ENCODE results near the gene PRKG1. TPM values are rescaled to one million over a fixed set of nuclear protein-coding genes. Genes with fewer than 3 reads are reported as not detected.
"Not testable (repeated sequence)": the region's sequence is repeated elsewhere in the genome, so short reads cannot be mapped to it uniquely, and the experiment has no call there.

The PRKG1 gene
- total and polyA plus RNA-seq, 2 donors (not counting 1 experiment from before 2014, with no cell fraction given), result 45.8 to 71.8 TPM

DNA sequence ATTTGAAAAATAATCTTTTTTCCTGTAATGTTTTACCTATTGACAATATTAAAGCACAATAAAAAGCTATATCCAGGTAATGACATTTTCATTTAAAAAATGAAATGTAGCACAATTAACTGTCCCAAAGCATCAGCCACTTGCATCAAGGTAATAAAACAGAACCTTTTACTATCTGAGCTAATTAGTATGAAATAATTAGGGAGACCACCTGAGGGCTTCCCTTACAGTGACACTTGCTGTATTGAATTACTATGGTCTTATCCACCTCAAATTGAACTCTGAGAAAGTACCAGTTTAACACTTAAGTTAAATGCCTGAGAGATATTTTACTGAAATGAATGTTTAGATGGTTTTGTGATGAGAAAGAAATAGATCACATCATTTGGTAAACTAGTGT is 1120.4 kb downstream of the PRKG1 start:
- Histone ChIP-seq H3K79me2 (ENCODE audit: control insufficient read depth, insufficient read depth, low read length) (no peaks in the 10 kb centered on the region), H3K4me2 (ENCODE audit: extremely low read depth, insufficient read depth, low read length) (no peak overlapping the region), H3K4me1 (ENCODE audit: control insufficient read depth, extremely low read depth, insufficient read depth, low read length) (no peaks in the 10 kb centered on the region), H3K9ac (ENCODE audit: insufficient read depth, low read length) (no peak overlapping the region), H2AFZ (ENCODE audit: low read length) (no peak overlapping the region), H3K9me3 (ENCODE audit: control insufficient read depth, insufficient read depth, low read depth, low read length) (no peaks in the 10 kb centered on the region), H3K36me3 (ENCODE audit: control insufficient read depth, insufficient read depth, low read length) (no peaks in the 10 kb centered on the region), H4K20me1 (ENCODE audit: control insufficient read depth, extremely low read depth, insufficient read depth, low read length) (no peaks in the 10 kb centered on the region), H3K27me3 (ENCODE audit: control insufficient read depth, insufficient read depth, low read length) (no peaks in the 10 kb centered on the region), H3K4me3 (replicated peaks in 1 of 4; ENCODE audit: control extremely low read depth in 1 of 4, insufficient read depth in 1 of 4, low read depth in 3 of 4, low read length in 4 of 4) (no peak overlapping the region), H3K27ac (ENCODE audit: insufficient read depth, low read length) (no peak overlapping the region)
- TF ChIP-seq, protein P1, sequence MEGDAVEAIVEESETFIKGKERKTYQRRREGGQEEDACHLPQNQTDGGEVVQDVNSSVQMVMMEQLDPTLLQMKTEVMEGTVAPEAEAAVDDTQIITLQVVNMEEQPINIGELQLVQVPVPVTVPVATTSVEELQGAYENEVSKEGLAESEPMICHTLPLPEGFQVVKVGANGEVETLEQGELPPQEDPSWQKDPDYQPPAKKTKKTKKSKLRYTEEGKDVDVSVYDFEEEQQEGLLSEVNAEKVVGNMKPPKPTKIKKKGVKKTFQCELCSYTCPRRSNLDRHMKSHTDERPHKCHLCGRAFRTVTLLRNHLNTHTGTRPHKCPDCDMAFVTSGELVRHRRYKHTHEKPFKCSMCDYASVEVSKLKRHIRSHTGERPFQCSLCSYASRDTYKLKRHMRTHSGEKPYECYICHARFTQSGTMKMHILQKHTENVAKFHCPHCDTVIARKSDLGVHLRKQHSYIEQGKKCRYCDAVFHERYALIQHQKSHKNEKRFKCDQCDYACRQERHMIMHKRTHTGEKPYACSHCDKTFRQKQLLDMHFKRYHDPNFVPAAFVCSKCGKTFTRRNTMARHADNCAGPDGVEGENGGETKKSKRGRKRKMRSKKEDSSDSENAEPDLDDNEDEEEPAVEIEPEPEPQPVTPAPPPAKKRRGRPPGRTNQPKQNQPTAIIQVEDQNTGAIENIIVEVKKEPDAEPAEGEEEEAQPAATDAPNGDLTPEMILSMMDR (conservative IDR thresholded peaks at IDR 0.05 in 1 of 2, IDR thresholded peaks at IDR 0.05 in 1 of 2; ENCODE audit: low read depth in 1 of 2, low read length in 2 of 2), result no peak
- TF ChIP-seq EZH2 (IDR thresholded peaks at IDR 0.05; ENCODE audit: low read length, missing control alignments), result no peak
- DNase-seq (ENCODE audit: low read depth in 2 of 2), result no peak

DNA sequence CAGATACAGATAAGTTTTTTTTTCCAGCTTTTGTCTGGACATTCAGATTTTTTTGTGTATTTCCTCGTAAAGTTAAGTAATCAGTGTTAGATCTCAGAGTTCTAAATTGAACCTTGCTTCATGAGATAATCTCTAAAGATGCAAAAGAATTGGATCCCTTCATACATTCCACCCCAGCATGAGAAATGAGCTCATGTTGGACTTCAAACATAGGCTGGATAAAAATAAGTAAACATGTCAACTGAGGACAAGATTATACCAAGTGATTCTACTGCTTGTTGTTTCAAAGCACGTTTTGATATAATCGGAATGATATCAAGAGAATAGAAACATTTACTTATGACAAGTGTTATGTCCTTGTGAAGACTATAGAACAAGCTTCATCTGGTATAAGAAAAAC is 1122.8 kb downstream of the PRKG1 start:
- Histone ChIP-seq H3K9me3 (ENCODE audit: control insufficient read depth, insufficient read depth, low read depth, low read length) (no peaks in the 10 kb centered on the region), H3K27me3 (ENCODE audit: control insufficient read depth, insufficient read depth, low read length) (no peaks in the 10 kb centered on the region), H3K4me3 (replicated peaks in 1 of 4; ENCODE audit: control extremely low read depth in 1 of 4, insufficient read depth in 1 of 4, low read depth in 3 of 4, low read length in 4 of 4) (no peak overlapping the region), H3K9ac (ENCODE audit: insufficient read depth, low read length) (no peak overlapping the region), H3K36me3 (ENCODE audit: control insufficient read depth, insufficient read depth, low read length) (no peaks in the 10 kb centered on the region), H3K4me1 (ENCODE audit: control insufficient read depth, extremely low read depth, insufficient read depth, low read length) (no peaks in the 10 kb centered on the region), H3K27ac (ENCODE audit: insufficient read depth, low read length) (no peak overlapping the region), H4K20me1 (ENCODE audit: control insufficient read depth, extremely low read depth, insufficient read depth, low read length) (no peaks in the 10 kb centered on the region), H3K4me2 (ENCODE audit: extremely low read depth, insufficient read depth, low read length) (no peak overlapping the region), H2AFZ (ENCODE audit: low read length) (no peak overlapping the region), H3K79me2 (ENCODE audit: control insufficient read depth, insufficient read depth, low read length) (no peaks in the 10 kb centered on the region)
- TF ChIP-seq EZH2 (IDR thresholded peaks at IDR 0.05; ENCODE audit: low read length, missing control alignments), result no peak
- TF ChIP-seq, protein P1 (conservative IDR thresholded peaks at IDR 0.05 in 1 of 2, IDR thresholded peaks at IDR 0.05 in 1 of 2; ENCODE audit: low read depth in 1 of 2, low read length in 2 of 2), result no peak
- DNase-seq (ENCODE audit: low read depth in 2 of 2), result no peak

DNA sequence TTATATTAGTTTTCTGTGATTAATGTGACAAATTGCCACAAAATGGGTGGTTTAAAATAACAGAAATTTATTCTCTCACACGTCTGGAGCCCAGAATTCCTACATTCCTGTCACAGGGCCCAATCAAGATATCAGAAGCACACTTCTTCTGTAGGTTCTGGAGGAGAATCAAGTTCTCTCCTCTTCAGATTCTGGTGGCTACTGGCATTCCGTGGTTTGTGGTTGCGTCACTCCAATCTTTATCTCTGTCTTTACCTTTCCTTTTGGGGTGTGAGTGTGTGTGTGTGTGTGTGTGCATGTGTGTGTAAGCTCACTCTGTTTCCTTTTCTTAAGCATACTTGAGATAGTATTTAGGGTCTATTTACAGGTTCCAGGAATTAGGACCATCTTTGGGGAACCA is 1124.3 kb downstream of the PRKG1 start:
- Histone ChIP-seq H4K20me1 (ENCODE audit: control insufficient read depth, extremely low read depth, insufficient read depth, low read length) (no peaks in the 10 kb centered on the region), H3K79me2 (ENCODE audit: control insufficient read depth, insufficient read depth, low read length) (no peaks in the 10 kb centered on the region), H3K9me3 (ENCODE audit: control insufficient read depth, insufficient read depth, low read depth, low read length) (no peaks in the 10 kb centered on the region), H3K4me2 (ENCODE audit: extremely low read depth, insufficient read depth, low read length) (no peak overlapping the region), H3K4me3 (replicated peaks in 1 of 4; ENCODE audit: control extremely low read depth in 1 of 4, insufficient read depth in 1 of 4, low read depth in 3 of 4, low read length in 4 of 4) (no peak overlapping the region), H3K27ac (ENCODE audit: insufficient read depth, low read length) (no peak overlapping the region), H3K9ac (ENCODE audit: insufficient read depth, low read length) (no peak overlapping the region), H3K27me3 (ENCODE audit: control insufficient read depth, insufficient read depth, low read length) (no peaks in the 10 kb centered on the region), H3K4me1 (ENCODE audit: control insufficient read depth, extremely low read depth, insufficient read depth, low read length) (no peaks in the 10 kb centered on the region), H2AFZ (ENCODE audit: low read length) (no peak overlapping the region), H3K36me3 (ENCODE audit: control insufficient read depth, insufficient read depth, low read length) (no peaks in the 10 kb centered on the region)
- peak in 1 of 2 donors; percentile 12 for DNase-seq (ENCODE audit: low read depth in 2 of 2)
- TF ChIP-seq, protein P1 (conservative IDR thresholded peaks at IDR 0.05 in 1 of 2, IDR thresholded peaks at IDR 0.05 in 1 of 2; ENCODE audit: low read depth in 1 of 2, low read length in 2 of 2), result no peak
- no peak for TF ChIP-seq EZH2 (IDR thresholded peaks at IDR 0.05; ENCODE audit: low read length, missing control alignments)

DNA sequence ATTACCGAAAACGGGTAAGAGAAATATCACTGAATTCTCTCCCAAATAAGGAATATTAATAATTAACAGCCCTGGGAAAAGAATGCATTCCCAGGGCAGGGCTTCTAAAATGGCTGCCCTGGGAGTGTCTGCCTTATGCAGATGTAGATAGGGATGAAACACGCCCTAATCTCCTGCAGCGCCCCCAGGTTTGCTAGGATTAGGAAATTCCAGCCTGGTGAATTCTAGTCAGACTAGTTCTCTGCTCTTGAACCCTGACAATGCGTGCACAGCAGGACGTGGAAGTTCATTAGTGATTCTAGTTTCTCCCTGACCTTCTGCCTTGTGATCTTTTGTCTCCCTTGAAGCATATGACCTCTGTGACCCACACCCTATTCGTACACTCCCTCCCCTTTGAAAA is 1130.6 kb downstream of the PRKG1 start:
- not testable (repeated sequence) for H3K79me2 ChIP-seq (ENCODE audit: control insufficient read depth, insufficient read depth, low read length); H3K4me2 ChIP-seq (ENCODE audit: extremely low read depth, insufficient read depth, low read length); H3K9me3 ChIP-seq (ENCODE audit: control insufficient read depth, insufficient read depth, low read depth, low read length); DNase-seq (ENCODE audit: low read depth in 2 of 2); H3K4me1 ChIP-seq (ENCODE audit: control insufficient read depth, extremely low read depth, insufficient read depth, low read length); H4K20me1 ChIP-seq (ENCODE audit: control insufficient read depth, extremely low read depth, insufficient read depth, low read length); H3K27ac ChIP-seq (ENCODE audit: insufficient read depth, low read length); H3K9ac ChIP-seq (ENCODE audit: insufficient read depth, low read length); H2AFZ ChIP-seq (ENCODE audit: low read length); H3K27me3 ChIP-seq (ENCODE audit: control insufficient read depth, insufficient read depth, low read length); H3K4me3 ChIP-seq (replicated peaks in 1 of 4; ENCODE audit: control extremely low read depth in 1 of 4, insufficient read depth in 1 of 4, low read depth in 3 of 4, low read length in 4 of 4); H3K36me3 ChIP-seq (ENCODE audit: control insufficient read depth, insufficient read depth, low read length)
